Fibroblast of lung (primary cell): ENCODE data around the gene TSNAX. TPM values are rescaled to one million over a fixed set of nuclear protein-coding genes. Genes with fewer than 3 reads are reported as not detected.

Experiments
- DNase-seq, 2 donors: peaks; one replicate each; pipeline versions ENCODE4 v3.0.0 to v3.0.0-alpha.2; 2010; ENCODE audit warnings: low read depth in 2 of 2
- H2AFZ ChIP-seq: 2 replicates; pipeline ENCODE4 v1.5.1; 2012; ENCODE audit warnings: low read length, control low read depth, inconsistent platforms
- H3K27ac ChIP-seq: 2 replicates; pipeline ENCODE4 v1.5.1; 2011; ENCODE audit warnings: low read length, control low read depth; ENCODE audit not compliant: insufficient read depth
- H3K27me3 ChIP-seq: 2 replicates; pipeline ENCODE4 v1.5.1; 2011; ENCODE audit warnings: mild to moderate bottlenecking, low read length; ENCODE audit not compliant: control insufficient read depth, insufficient read depth
- H3K36me3 ChIP-seq: 2 replicates; pipeline ENCODE4 v1.5.1; 2011; ENCODE audit warnings: low read length; ENCODE audit not compliant: control insufficient read depth, insufficient read depth
- H3K4me1 ChIP-seq: 2 replicates; pipeline ENCODE4 v1.5.1; 2011; ENCODE audit warnings: low read length; ENCODE audit not compliant: control insufficient read depth, insufficient read depth; ENCODE audit errors: extremely low read depth
- H3K4me2 ChIP-seq: 2 replicates; pipeline ENCODE4 v1.5.1; 2011; ENCODE audit warnings: low read length, control low read depth; ENCODE audit not compliant: insufficient read depth; ENCODE audit errors: extremely low read depth
- H3K4me3 ChIP-seq, 4 experiments: fragments of 200-600 bp in 1 of 4; sonication (generic) in 1 of 4; replicated peaks in 1 of 4; 2 replicates each; pipeline ENCODE4 v1.5.1; 2011 to 2016; ENCODE audit warnings: low read length in 4 of 4, low read depth in 3 of 4, mild to moderate bottlenecking in 3 of 4, control low read depth in 2 of 4, inconsistent platforms in 1 of 4, mixed read lengths in 1 of 4; ENCODE audit not compliant: insufficient read depth in 1 of 4; ENCODE audit errors: control extremely low read depth in 1 of 4
- H3K79me2 ChIP-seq: 2 replicates; pipeline ENCODE4 v1.5.1; 2012; ENCODE audit warnings: mild to moderate bottlenecking, low read length, inconsistent platforms; ENCODE audit not compliant: control insufficient read depth, insufficient read depth
- H3K9ac ChIP-seq: 2 replicates; pipeline ENCODE4 v1.5.1; 2011; ENCODE audit warnings: mild to moderate bottlenecking, low read length, control low read depth; ENCODE audit not compliant: insufficient read depth
- H3K9me3 ChIP-seq: 2 replicates; pipeline ENCODE4 v1.5.1; 2012; ENCODE audit warnings: low read depth, low read length; ENCODE audit not compliant: control insufficient read depth, insufficient read depth
- H4K20me1 ChIP-seq: 2 replicates; pipeline ENCODE4 v1.5.1; 2011; ENCODE audit warnings: low read length; ENCODE audit not compliant: control insufficient read depth, insufficient read depth; ENCODE audit errors: extremely low read depth
- EZH2 ChIP-seq: IDR thresholded peaks from 2 replicates; pipeline ENCODE4 v1.5.1; 2012; ENCODE audit warnings: low read length, control low read depth, mild to moderate bottlenecking; ENCODE audit errors: missing control alignments
- polyA plus RNA-seq, 2 donors: library from polyadenylated mRNA; depleted of rRNA in 1 of 2; stranded (reverse) in 1 of 2; unstranded in 1 of 2; fragments of >200 nt; gene quantifications; 2 replicates each; pipeline ENCODE4 v1.2.1, GENCODE V29; 2011 to 2012; ENCODE audit warnings: missing spikeins in 1 of 2
- total RNA-seq: library from RNA; depleted of rRNA; stranded (reverse); fragments of >200 nt; gene quantifications from 2 replicates; pipeline ENCODE4 v1.2.1, GENCODE V29; 2014
- TF ChIP-seq, protein P1 (sequence below), 2 donors: IDR thresholded peaks in 1 of 2; conservative IDR thresholded peaks in 1 of 2; 1 replicate in 1 of 2; 2 replicates in 1 of 2; pipeline ENCODE4 v1.5.1; 2011 to 2012; ENCODE audit warnings: low read length in 2 of 2, control low read depth in 1 of 2, inconsistent platforms in 1 of 2, low read depth in 1 of 2, mild to moderate bottlenecking in 1 of 2

Gene TSNAX
- total and polyA plus RNA-seq, 2 donors (not counting 1 experiment from before 2014, with no cell fraction given): 30.2 to 46.3 TPM

DNA sequence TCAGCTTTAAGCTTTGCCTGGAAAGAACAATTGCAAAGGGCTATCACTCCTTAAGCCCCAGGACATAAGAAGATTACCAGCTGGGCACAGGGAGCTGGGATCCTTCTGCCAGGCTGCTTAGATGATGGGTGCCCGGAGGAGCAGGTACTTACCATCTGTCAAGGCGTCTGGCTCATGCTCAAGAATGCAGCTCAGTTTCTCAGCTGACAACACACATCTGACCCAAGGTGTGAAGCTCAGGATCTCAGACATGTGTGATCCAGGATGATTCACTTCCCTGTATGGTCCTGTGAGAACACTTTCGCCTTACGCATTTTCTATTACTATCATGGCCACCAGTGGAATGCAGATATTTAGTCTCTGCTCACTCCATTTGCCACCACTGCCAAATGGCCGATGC, 83.4 kb downstream of the TSNAX start:
- DNase-seq: no peak
- no peak for TF ChIP-seq EZH2

DNA sequence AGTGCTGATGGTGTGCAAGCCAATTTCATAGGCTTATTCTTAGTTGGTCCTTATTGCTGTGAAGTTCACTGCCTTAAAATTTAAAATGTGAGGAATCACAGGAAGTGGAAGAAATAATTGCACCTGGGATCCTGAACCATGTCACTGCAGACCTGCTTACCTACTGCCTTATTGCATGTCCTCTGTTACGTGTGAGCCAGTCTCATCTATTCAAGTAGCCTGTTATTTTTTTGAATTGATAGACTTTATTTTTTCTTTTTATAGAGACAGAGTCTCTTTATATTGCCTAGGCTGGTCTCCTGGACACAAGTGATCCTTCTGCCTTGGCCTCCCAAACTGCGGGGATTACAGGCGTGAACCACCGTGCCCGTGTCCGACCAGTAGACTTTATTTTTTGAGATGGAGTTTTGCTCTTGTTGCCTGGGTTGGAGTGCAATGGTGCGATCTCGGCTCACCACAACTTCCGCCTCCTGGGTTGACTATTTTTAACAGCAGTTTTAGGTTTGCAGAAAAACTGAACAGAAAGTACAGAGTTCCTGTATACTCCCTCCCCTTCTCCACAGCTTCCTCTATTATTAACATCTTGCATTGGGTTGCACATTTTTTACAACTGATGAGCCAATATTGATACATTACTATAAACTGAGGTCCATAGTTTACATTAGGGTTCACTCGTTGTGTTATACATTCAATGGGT, 84.1 kb downstream of the TSNAX start:
- no peak overlapping the region for H3K4me2 ChIP-seq
- H3K9ac ChIP-seq: no peak overlapping the region
- no peak for TF ChIP-seq EZH2
- TF ChIP-seq, protein P1, sequence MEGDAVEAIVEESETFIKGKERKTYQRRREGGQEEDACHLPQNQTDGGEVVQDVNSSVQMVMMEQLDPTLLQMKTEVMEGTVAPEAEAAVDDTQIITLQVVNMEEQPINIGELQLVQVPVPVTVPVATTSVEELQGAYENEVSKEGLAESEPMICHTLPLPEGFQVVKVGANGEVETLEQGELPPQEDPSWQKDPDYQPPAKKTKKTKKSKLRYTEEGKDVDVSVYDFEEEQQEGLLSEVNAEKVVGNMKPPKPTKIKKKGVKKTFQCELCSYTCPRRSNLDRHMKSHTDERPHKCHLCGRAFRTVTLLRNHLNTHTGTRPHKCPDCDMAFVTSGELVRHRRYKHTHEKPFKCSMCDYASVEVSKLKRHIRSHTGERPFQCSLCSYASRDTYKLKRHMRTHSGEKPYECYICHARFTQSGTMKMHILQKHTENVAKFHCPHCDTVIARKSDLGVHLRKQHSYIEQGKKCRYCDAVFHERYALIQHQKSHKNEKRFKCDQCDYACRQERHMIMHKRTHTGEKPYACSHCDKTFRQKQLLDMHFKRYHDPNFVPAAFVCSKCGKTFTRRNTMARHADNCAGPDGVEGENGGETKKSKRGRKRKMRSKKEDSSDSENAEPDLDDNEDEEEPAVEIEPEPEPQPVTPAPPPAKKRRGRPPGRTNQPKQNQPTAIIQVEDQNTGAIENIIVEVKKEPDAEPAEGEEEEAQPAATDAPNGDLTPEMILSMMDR (conservative IDR thresholded peaks at IDR 0.05 in 1 of 2, IDR thresholded peaks at IDR 0.05 in 1 of 2; ENCODE audit: low read depth in 1 of 2, low read length in 2 of 2): no peak
- H3K79me2 ChIP-seq: no peaks in the 10 kb centered on the region
- no peaks in the 10 kb centered on the region for H3K27me3 ChIP-seq
- no peaks in the 10 kb centered on the region for H3K9me3 ChIP-seq
- no peak overlapping the region for H2AFZ ChIP-seq
- no peaks in the 10 kb centered on the region for H3K36me3 ChIP-seq
- no peaks in the 10 kb centered on the region for H3K4me1 ChIP-seq
- no peak for DNase-seq
- H4K20me1 ChIP-seq: no peaks in the 10 kb centered on the region
- H3K27ac ChIP-seq: no peak overlapping the region
- H3K4me3 ChIP-seq: no peak overlapping the region

More for the DNA sequence above, 83.4 kb downstream of the TSNAX start:
- no peaks in the 10 kb centered on the region for H3K4me1 ChIP-seq
- no peaks in the 10 kb centered on the region for H3K9me3 ChIP-seq
- no peaks in the 10 kb centered on the region for H3K27me3 ChIP-seq
- no peaks in the 10 kb centered on the region for H4K20me1 ChIP-seq
- H3K27ac ChIP-seq: no peak overlapping the region
- H3K36me3 ChIP-seq: no peaks in the 10 kb centered on the region
- H3K9ac ChIP-seq: no peak overlapping the region
- H3K4me3 ChIP-seq: no peak overlapping the region
- H2AFZ ChIP-seq: no peak overlapping the region
- no peak overlapping the region for H3K4me2 ChIP-seq
- no peaks in the 10 kb centered on the region for H3K79me2 ChIP-seq

DNA sequence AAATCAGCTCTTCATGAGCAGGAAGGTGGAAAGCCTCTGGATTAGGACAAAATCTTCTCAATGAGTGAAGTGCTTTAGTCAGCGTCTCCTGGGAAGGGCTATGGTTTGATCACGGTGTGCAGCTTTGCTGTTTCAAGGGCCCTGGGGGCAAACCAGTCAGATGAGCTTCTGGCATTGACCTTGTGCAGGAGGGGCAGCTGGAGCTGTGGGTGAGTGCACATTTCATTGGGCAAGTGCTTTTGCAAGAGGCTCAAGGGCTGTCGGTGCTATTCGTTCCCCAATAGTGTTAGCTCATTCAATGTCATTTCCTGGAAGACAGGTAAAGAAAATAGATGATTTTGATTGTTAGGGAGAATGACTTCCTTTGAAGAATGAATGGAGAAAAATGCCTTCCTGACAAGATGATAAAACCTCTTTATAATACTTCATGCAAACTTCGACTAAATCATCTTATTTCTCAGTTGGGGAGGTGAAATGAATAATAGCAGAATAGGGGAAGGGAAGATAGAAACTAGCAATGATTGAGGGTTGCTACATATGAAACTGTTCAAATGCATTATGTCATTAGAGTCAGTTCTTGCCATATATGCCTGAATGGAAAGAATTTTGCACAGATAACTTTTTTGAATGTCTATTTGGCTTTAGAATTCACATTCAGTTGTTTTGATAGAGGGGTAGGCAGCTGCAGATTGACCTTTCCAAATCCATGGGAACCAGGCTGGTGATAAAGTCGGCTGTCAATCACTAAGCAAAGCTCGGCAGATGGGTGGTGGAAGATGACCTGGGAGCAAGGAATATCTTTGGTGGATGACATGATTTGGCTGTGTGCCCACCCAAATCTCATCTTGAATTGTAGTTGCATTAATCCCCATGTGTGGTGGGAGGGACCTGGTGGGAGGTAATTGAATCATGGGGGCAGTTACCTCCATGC, 85.2 kb downstream of the TSNAX start:
- no peaks in the 10 kb centered on the region for H3K9me3 ChIP-seq
- no peaks in the 10 kb centered on the region for H3K4me1 ChIP-seq
- DNase-seq: no peak
- H3K79me2 ChIP-seq: no peaks in the 10 kb centered on the region
- H3K9ac ChIP-seq: no peak overlapping the region
- no peak overlapping the region for H3K4me3 ChIP-seq
- H3K27me3 ChIP-seq: no peaks in the 10 kb centered on the region
- no peak overlapping the region for H3K27ac ChIP-seq
- no peak overlapping the region for H2AFZ ChIP-seq
- H3K36me3 ChIP-seq: no peaks in the 10 kb centered on the region
- no peak overlapping the region for H3K4me2 ChIP-seq
- no peak for TF ChIP-seq EZH2
- TF ChIP-seq, protein P1 (conservative IDR thresholded peaks at IDR 0.05 in 1 of 2, IDR thresholded peaks at IDR 0.05 in 1 of 2; ENCODE audit: low read depth in 1 of 2, low read length in 2 of 2): no peak
- H4K20me1 ChIP-seq: no peaks in the 10 kb centered on the region

Other genes with a start within 250 kb of the TSNAX start
- gene EXOC8, start 190.8 kb upstream of the TSNAX start, total RNA-seq: 14.1 and 17.0 TPM in 2 replicates
- 5.8 and 6.1 TPM in 2 replicates for gene EXOC8, start 190.8 kb upstream of the TSNAX start, polyA plus RNA-seq
- gene SPRTN, start 190.4 kb upstream of the TSNAX start, total RNA-seq: 13.1 and 16.0 TPM in 2 replicates
- gene SPRTN, start 190.4 kb upstream of the TSNAX start, polyA plus RNA-seq: 7.6 and 9.5 TPM in 2 replicates
- gene EGLN1, start 106.4 kb upstream of the TSNAX start, total RNA-seq: 47.8 and 50.9 TPM in 2 replicates
- 28.0 and 49.3 TPM in 2 replicates for gene EGLN1, start 106.4 kb upstream of the TSNAX start, polyA plus RNA-seq
- 3.6 and 4.3 TPM in 2 replicates for gene DISC1, start 98.1 kb downstream of the TSNAX start, total RNA-seq
- gene DISC1, start 98.1 kb downstream of the TSNAX start, polyA plus RNA-seq: 1.3 and 2.0 TPM in 2 replicates